Suprapubic skin (tissue), 3 donors: Measurements from ENCODE around the gene HMOX2.

Source experiments
- POLR2A ChIP-seq, 2 donors: fragments of 450-650 bp; IDR thresholded peaks; one replicate each; pipeline ENCODE4 v1.6.1; 2017; ENCODE audit warnings: antibody characterized with exemption in 2 of 2, mild to moderate bottlenecking in 2 of 2, moderate library complexity in 2 of 2
- TF ChIP-seq, protein P1 (sequence below), 2 donors: fragments of 200-600 bp in 1 of 2; fragments of 450-650 bp in 1 of 2; sonication (generic) in 1 of 2; IDR thresholded peaks; one replicate each; pipeline ENCODE4 v1.5.1; 2016 to 2019; ENCODE audit warnings: antibody characterized with exemption in 2 of 2, mild to moderate bottlenecking in 1 of 2, moderate library complexity in 1 of 2

- TF ChIP-seq, protein P1, sequence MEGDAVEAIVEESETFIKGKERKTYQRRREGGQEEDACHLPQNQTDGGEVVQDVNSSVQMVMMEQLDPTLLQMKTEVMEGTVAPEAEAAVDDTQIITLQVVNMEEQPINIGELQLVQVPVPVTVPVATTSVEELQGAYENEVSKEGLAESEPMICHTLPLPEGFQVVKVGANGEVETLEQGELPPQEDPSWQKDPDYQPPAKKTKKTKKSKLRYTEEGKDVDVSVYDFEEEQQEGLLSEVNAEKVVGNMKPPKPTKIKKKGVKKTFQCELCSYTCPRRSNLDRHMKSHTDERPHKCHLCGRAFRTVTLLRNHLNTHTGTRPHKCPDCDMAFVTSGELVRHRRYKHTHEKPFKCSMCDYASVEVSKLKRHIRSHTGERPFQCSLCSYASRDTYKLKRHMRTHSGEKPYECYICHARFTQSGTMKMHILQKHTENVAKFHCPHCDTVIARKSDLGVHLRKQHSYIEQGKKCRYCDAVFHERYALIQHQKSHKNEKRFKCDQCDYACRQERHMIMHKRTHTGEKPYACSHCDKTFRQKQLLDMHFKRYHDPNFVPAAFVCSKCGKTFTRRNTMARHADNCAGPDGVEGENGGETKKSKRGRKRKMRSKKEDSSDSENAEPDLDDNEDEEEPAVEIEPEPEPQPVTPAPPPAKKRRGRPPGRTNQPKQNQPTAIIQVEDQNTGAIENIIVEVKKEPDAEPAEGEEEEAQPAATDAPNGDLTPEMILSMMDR (IDR thresholded peaks at IDR 0.05) = no peak
- TF ChIP-seq POLR2A (IDR thresholded peaks at IDR 0.05) = no peak
These were observed 5.3 kb downstream of the HMOX2 start for GRCh38 chr16:4481526-4481925.
